ENCODE results near the gene CCR5AS.
"Not testable (repeated sequence)": the region's sequence is repeated elsewhere in the genome, so short reads cannot be mapped to it uniquely, and the experiment has no call there.

The CCR5AS gene

GRCh38 chr3:46427916-46428833 lies 21.3 kb upstream of the CCR5AS start:
- DNase-seq = no peak

- DNase-seq = not testable (repeated sequence)
These were observed 20.5 kb upstream of the CCR5AS start for GRCh38 chr3:46427404-46427803.

- not testable (repeated sequence) for DNase-seq
These were observed 19.6 kb upstream of the CCR5AS start for GRCh38 chr3:46426476-46426875.

GRCh38 chr3:46423588-46423987 lies 16.7 kb upstream of the CCR5AS start:
- DNase-seq = no peak

GRCh38 chr3:46422617-46423016 lies 15.8 kb upstream of the CCR5AS start:
- no peak for DNase-seq

GRCh38 chr3:46420931-46421330 lies 14.1 kb upstream of the CCR5AS start:
- no peak for DNase-seq

- DNase-seq = no peak
These were observed 12.9 kb upstream of the CCR5AS start for GRCh38 chr3:46419816-46420215.

- no peak for DNase-seq
These were observed 11.2 kb upstream of the CCR5AS start for GRCh38 chr3:46417841-46418611.

GRCh38 chr3:46416811-46417510 lies 10.1 kb upstream of the CCR5AS start:
- no peak for DNase-seq

- no peak for DNase-seq
These were observed 9.4 kb upstream of the CCR5AS start for GRCh38 chr3:46416125-46416810.

- no peak for DNase-seq
These were observed 7.9 kb upstream of the CCR5AS start for GRCh38 chr3:46414739-46415138.

GRCh38 chr3:46413951-46414350 lies 7.1 kb upstream of the CCR5AS start:
- no peak for DNase-seq

GRCh38 chr3:46412786-46413298 lies 6.0 kb upstream of the CCR5AS start:
- DNase-seq = no peak

GRCh38 chr3:46411271-46411670 lies 4.4 kb upstream of the CCR5AS start:
- DNase-seq = no peak

GRCh38 chr3:46410669-46411068 lies 3.8 kb upstream of the CCR5AS start:
- no peak for DNase-seq

- no peak for DNase-seq
These were observed 3.0 kb upstream of the CCR5AS start for GRCh38 chr3:46409739-46410489.

- DNase-seq = no peak
These were observed 2.0 kb upstream of the CCR5AS start for GRCh38 chr3:46408853-46409252.

GRCh38 chr3:46407970-46408369 lies 1.1 kb upstream of the CCR5AS start:
- DNase-seq = no peak

- DNase-seq = no peak
These were observed 451 bp downstream of the CCR5AS start for GRCh38 chr3:46406443-46406787.

- DNase-seq = no peak
These were observed 1.4 kb downstream of the CCR5AS start for GRCh38 chr3:46405301-46406019.

GRCh38 chr3:46402902-46403301 lies 4.0 kb downstream of the CCR5AS start:
- not testable (repeated sequence) for DNase-seq
